MCF 10A (cell line): ENCODE results near the gene FBXL22. TPM values are rescaled to one million over a fixed set of nuclear protein-coding genes. Genes with fewer than 3 reads are reported as not detected.

ENCODE experiments used
- BruUV-seq: library from RNA; stranded (reverse); fragments of 400-500 nt; replicated peaks from 2 replicates; lab custom pipeline; 2021; lab: Mats Ljungman, UMichigan
- CTCF ChIA-PET: fragments of 300-600 bp; sonication (Branson Sonifier 250); formaldehyde crosslinking; extraction: SDS; loops from one replicate; lab custom pipeline; 2021; ENCODE audit warnings: antibody characterized with exemption, inconsistent platforms; lab: Yijun Ruan, JAX
- POLR2A ChIA-PET: fragments of 300-600, 350-650 bp; sonication (Branson Sonifier 250); formaldehyde crosslinking; extraction: SDS; loops from one replicate; lab custom pipeline; 2020; ENCODE audit warnings: antibody characterized with exemption, inconsistent platforms; lab: Yijun Ruan, JAX
- DNase-seq: peaks from one replicate; pipeline ENCODE4 v3.0.0-alpha.2; 2018; ENCODE audit not compliant: unreplicated experiment
- H3K27ac Mint-ChIP-seq: one replicate; pipeline ENCODE4 v1.8.0; 2022; ENCODE audit warnings: mild to moderate bottlenecking, low read depth, mixed read lengths; ENCODE audit not compliant: unreplicated experiment
- H3K27me3 Mint-ChIP-seq: one replicate; pipeline ENCODE4 v1.8.0; 2022; ENCODE audit warnings: mixed read lengths; ENCODE audit not compliant: insufficient read depth, unreplicated experiment
- H3K36me3 Mint-ChIP-seq: one replicate; pipeline ENCODE4 v1.8.0; 2022; ENCODE audit warnings: mild to moderate bottlenecking, moderate library complexity, mixed read lengths; ENCODE audit not compliant: insufficient read depth, unreplicated experiment
- H3K4me1 Mint-ChIP-seq: one replicate; pipeline ENCODE4 v1.8.0; 2022; ENCODE audit warnings: mixed read lengths; ENCODE audit not compliant: insufficient read depth, unreplicated experiment
- H3K4me3 Mint-ChIP-seq: one replicate; pipeline ENCODE4 v1.8.0; 2022; ENCODE audit warnings: mild to moderate bottlenecking, moderate library complexity, mixed read lengths; ENCODE audit not compliant: unreplicated experiment
- H3K9me3 Mint-ChIP-seq: one replicate; pipeline ENCODE4 v1.8.0; 2022; ENCODE audit warnings: mixed read lengths; ENCODE audit not compliant: unreplicated experiment
- CTCF ChIP-seq: fragments of 200-600 bp; IDR thresholded peaks from one replicate; pipeline ENCODE4 v1.8.0; 2022; ENCODE audit warnings: antibody characterized with exemption, mild to moderate bottlenecking; ENCODE audit not compliant: unreplicated experiment
- intact Hi-C: fragments of 100-400 bp; cut with micrococcal nuclease; formaldehyde crosslinking; loops from 2 replicates; pipeline ENCODE4 v1.14.1; 2022
- total RNA-seq: library from RNA; stranded (reverse); gene quantifications from 2 replicates; pipeline ENCODE4 v1.2.3, GENCODE V29; 2022

The FBXL22 gene
- total RNA-seq, 1 experiment from 2014 or later: 0.58 TPM

- no peak for TF ChIP-seq CTCF
- no TSS peak for BruUV-seq
- Mint-ChIP-seq H3K27ac (no peak overlapping the region), H3K27me3 (no peaks in the 10 kb centered on the region), H3K4me3 (no peak overlapping the region), H3K9me3 (no peaks in the 10 kb centered on the region), H3K4me1 (peaks cover 6% of the 10 kb centered on the region), H3K36me3 (peaks cover 94% of the 10 kb centered on the region)
- intact Hi-C loops: no loop called here
- DNase-seq: no peak
- ChIA-PET CTCF (interaction anchor here (1.3 to 2.1 kb wide), 3 partner anchors 12 to 126 kb away, joined by 3 to 6 read pairs (median 3); no protein-coding TSS in a partner anchor), POLR2A (interaction anchor here (1.5 to 4.3 kb wide), 2 partner anchors 10 to 87 kb away, joined by 3 to 34 read pairs; partner anchors contain the start of gene FBXL22)
Observed at GRCh38 chr15:63588826-63589225, 8.4 kb upstream of the FBXL22 start.

GRCh38 chr15:63593705-63594671 is 3.2 kb upstream of the FBXL22 start:
- peak overlapping the region; percentile 52 for H3K27ac Mint-ChIP-seq
- H3K36me3 Mint-ChIP-seq: peaks cover 73% of the 10 kb centered on the region
- POLR2A ChIA-PET: interaction anchor here (0.7 to 11.1 kb wide), 5 partner anchors 21 to 89 kb away, joined by 3 to 186 read pairs (median 3); partner anchors contain the start of gene USP3
- CTCF ChIA-PET: interaction anchor here (0.6 to 3.3 kb wide), 3 partner anchors 10 to 128 kb away, joined by 3 to 15 read pairs (median 4); no protein-coding TSS in a partner anchor
- no peak for TF ChIP-seq CTCF
- H3K4me3 Mint-ChIP-seq: no peak overlapping the region
- peaks cover under 1% of the 10 kb centered on the region for H3K4me1 Mint-ChIP-seq
- no peaks in the 10 kb centered on the region for H3K27me3 Mint-ChIP-seq
- DNase-seq: no peak
- H3K9me3 Mint-ChIP-seq: no peaks in the 10 kb centered on the region
- intact Hi-C loops: no loop called here
- BruUV-seq: no TSS peak

GRCh38 chr15:63595065-63595464 is 2.1 kb upstream of the FBXL22 start:
- DNase-seq: no peak
- CTCF ChIA-PET: interaction anchor here (3.3 kb wide), 1 partner anchor 129 kb away, joined by 15 read pairs; no protein-coding TSS in a partner anchor
- peaks cover 10% of the 10 kb centered on the region for H3K4me1 Mint-ChIP-seq
- BruUV-seq: no TSS peak
- H3K4me3 Mint-ChIP-seq: no peak overlapping the region
- H3K9me3 Mint-ChIP-seq: no peaks in the 10 kb centered on the region
- H3K27ac Mint-ChIP-seq: no peak overlapping the region
- no peak for TF ChIP-seq CTCF
- POLR2A ChIA-PET: interaction anchor here (0.6 to 11.1 kb wide), 5 partner anchors 82 to 653 kb away, joined by 3 to 186 read pairs (median 3); partner anchors contain the start of gene USP3
- H3K27me3 Mint-ChIP-seq: no peaks in the 10 kb centered on the region
- intact Hi-C loops: no loop called here
- peaks cover 62% of the 10 kb centered on the region for H3K36me3 Mint-ChIP-seq

- BruUV-seq: no TSS peak
- intact Hi-C loops: no loop called here
- TF ChIP-seq CTCF: no peak
- ChIA-PET CTCF (interaction anchor here (0.5 to 3.3 kb wide), 6 partner anchors 13 to 150 kb away, joined by 3 to 15 read pairs (median 4); no protein-coding TSS in a partner anchor), POLR2A (interaction anchor here (0.6 to 11.1 kb wide), 6 partner anchors 7 to 655 kb away, joined by 3 to 186 read pairs (median 4); partner anchors contain the start of gene USP3)
- no peak overlapping the region for H3K27ac Mint-ChIP-seq
- H3K36me3 Mint-ChIP-seq: peaks cover 56% of the 10 kb centered on the region
- H3K9me3 Mint-ChIP-seq: no peaks in the 10 kb centered on the region
- peaks cover 11% of the 10 kb centered on the region for H3K4me1 Mint-ChIP-seq
- H3K4me3 Mint-ChIP-seq: no peak overlapping the region
- DNase-seq: no peak
- H3K27me3 Mint-ChIP-seq: no peaks in the 10 kb centered on the region
Observed at GRCh38 chr15:63595688-63596087, 1.5 kb upstream of the FBXL22 start.
